Activated T-cell treated with anti-CD3 and anti-CD28 coated beads, Interleukin-2, amount 50 U/mL, for 24 hours (primary cell): ENCODE measurements around the gene FKBP3.

ENCODE experiments used
- DNase-seq: peaks from one replicate; pipeline ENCODE4 v3.0.0-alpha.2; 2020
- H3K27ac Mint-ChIP-seq: 2 replicates; pipeline ENCODE4 v1.8.0; 2020; ENCODE audit warnings: mild to moderate bottlenecking, mixed read lengths
- H3K27me3 Mint-ChIP-seq: 2 replicates; pipeline ENCODE4 v1.8.0; 2020; ENCODE audit warnings: mixed read lengths
- H3K36me3 Mint-ChIP-seq: 2 replicates; pipeline ENCODE4 v1.8.0; 2020; ENCODE audit warnings: low read depth, mixed read lengths
- H3K4me1 Mint-ChIP-seq: 2 replicates; pipeline ENCODE4 v1.8.0; 2020; ENCODE audit warnings: low read depth, mixed read lengths
- H3K4me3 Mint-ChIP-seq: 2 replicates; pipeline ENCODE4 v1.8.0; 2020; ENCODE audit warnings: mild to moderate bottlenecking, moderate library complexity, mixed read lengths
- H3K9me3 Mint-ChIP-seq: 2 replicates; pipeline ENCODE4 v1.8.0; 2020; ENCODE audit warnings: mixed read lengths

The FKBP3 gene

GRCh38 chr14:45135156-45135555 is 875 bp upstream of the FKBP3 start:
- peak overlapping the region; percentile 100 for H3K4me3 Mint-ChIP-seq
- peaks cover 40% of the 10 kb centered on the region for H3K36me3 Mint-ChIP-seq
- H3K27ac Mint-ChIP-seq = peak overlapping the region; percentile 97
- peaks cover 43% of the 10 kb centered on the region for H3K4me1 Mint-ChIP-seq
- no peaks in the 10 kb centered on the region for H3K9me3 Mint-ChIP-seq
- no peak for DNase-seq
- no peaks in the 10 kb centered on the region for H3K27me3 Mint-ChIP-seq

- H3K4me1 Mint-ChIP-seq = peaks cover 44% of the 10 kb centered on the region
Measured at GRCh38 chr14:45133683-45134050, 614 bp downstream of the FKBP3 start.

GRCh38 chr14:45128963-45129629 is 5.2 kb downstream of the FKBP3 start:
- no peak for DNase-seq
- peaks cover 62% of the 10 kb centered on the region for H3K36me3 Mint-ChIP-seq

More at GRCh38 chr14:45133683-45134050, 614 bp downstream of the FKBP3 start:
- no peaks in the 10 kb centered on the region for H3K9me3 Mint-ChIP-seq
- no peak for DNase-seq
- no peaks in the 10 kb centered on the region for H3K27me3 Mint-ChIP-seq
- H3K27ac Mint-ChIP-seq = peak overlapping the region; percentile 97
- H3K36me3 Mint-ChIP-seq = peaks cover 44% of the 10 kb centered on the region
- H3K4me3 Mint-ChIP-seq = peak overlapping the region; percentile 100

GRCh38 chr14:45125754-45126153 is 8.5 kb downstream of the FKBP3 start:
- Mint-ChIP-seq H3K4me1 (peaks cover 20% of the 10 kb centered on the region), H3K4me3 (no peak overlapping the region), H3K9me3 (no peaks in the 10 kb centered on the region), H3K27me3 (no peaks in the 10 kb centered on the region), H3K27ac (no peak overlapping the region), H3K36me3 (peaks cover 72% of the 10 kb centered on the region)
- DNase-seq = no peak

More at GRCh38 chr14:45128963-45129629, 5.2 kb downstream of the FKBP3 start:
- H3K4me1 Mint-ChIP-seq = peaks cover 38% of the 10 kb centered on the region
- H3K4me3 Mint-ChIP-seq = no peak overlapping the region
- H3K27me3 Mint-ChIP-seq = no peaks in the 10 kb centered on the region
- H3K27ac Mint-ChIP-seq = no peak overlapping the region
- H3K9me3 Mint-ChIP-seq = no peaks in the 10 kb centered on the region

GRCh38 chr14:45123271-45123670 is 11.0 kb downstream of the FKBP3 start:
- DNase-seq = no peak
- Mint-ChIP-seq H3K36me3 (peaks cover 78% of the 10 kb centered on the region), H3K27ac (no peak overlapping the region), H3K27me3 (no peaks in the 10 kb centered on the region), H3K4me1 (peaks cover 6% of the 10 kb centered on the region), H3K9me3 (no peaks in the 10 kb centered on the region), H3K4me3 (no peak overlapping the region)

GRCh38 chr14:45120096-45120495 is 14.2 kb downstream of the FKBP3 start:
- Mint-ChIP-seq H3K4me3 (no peak overlapping the region), H3K36me3 (peaks cover 90% of the 10 kb centered on the region), H3K27ac (peak overlapping the region; percentile 20), H3K27me3 (no peaks in the 10 kb centered on the region), H3K9me3 (no peaks in the 10 kb centered on the region), H3K4me1 (peaks cover 7% of the 10 kb centered on the region)
- DNase-seq = no peak

GRCh38 chr14:45118594-45118993 is 15.7 kb downstream of the FKBP3 start:
- Mint-ChIP-seq H3K27me3 (no peaks in the 10 kb centered on the region), H3K27ac (peak overlapping the region; percentile 26), H3K4me3 (no peak overlapping the region), H3K36me3 (peaks cover 89% of the 10 kb centered on the region), H3K9me3 (no peaks in the 10 kb centered on the region), H3K4me1 (peaks cover 17% of the 10 kb centered on the region)
- DNase-seq = no peak

- H3K27ac Mint-ChIP-seq = peak overlapping the region; percentile 93
Measured at GRCh38 chr14:45114327-45114726, 20.0 kb downstream of the FKBP3 start.

GRCh38 chr14:45112896-45113781 is 21.1 kb downstream of the FKBP3 start:
- no peaks in the 10 kb centered on the region for H3K9me3 Mint-ChIP-seq
- peak overlapping the region; percentile 93 for H3K27ac Mint-ChIP-seq
- H3K4me1 Mint-ChIP-seq = peaks cover 38% of the 10 kb centered on the region
- peak overlapping the region; percentile 2 for H3K4me3 Mint-ChIP-seq
- H3K27me3 Mint-ChIP-seq = no peaks in the 10 kb centered on the region
- H3K36me3 Mint-ChIP-seq = peaks cover 94% of the 10 kb centered on the region
- DNase-seq = no peak

More at GRCh38 chr14:45114327-45114726, 20.0 kb downstream of the FKBP3 start:
- Mint-ChIP-seq H3K4me1 (peaks cover 33% of the 10 kb centered on the region), H3K27me3 (no peaks in the 10 kb centered on the region), H3K9me3 (no peaks in the 10 kb centered on the region), H3K4me3 (no peak overlapping the region), H3K36me3 (peaks cover 94% of the 10 kb centered on the region)
- no peak for DNase-seq

- Mint-ChIP-seq H3K9me3 (no peaks in the 10 kb centered on the region), H3K4me3 (no peak overlapping the region), H3K27ac (peak overlapping the region; percentile 59), H3K27me3 (no peaks in the 10 kb centered on the region), H3K4me1 (peaks cover 7% of the 10 kb centered on the region), H3K36me3 (peaks cover 94% of the 10 kb centered on the region)
- no peak for DNase-seq
Measured at GRCh38 chr14:45104561-45104960, 29.7 kb downstream of the FKBP3 start.

- Mint-ChIP-seq H3K4me1 (peaks cover 4% of the 10 kb centered on the region), H3K27ac (no peak overlapping the region), H3K27me3 (no peaks in the 10 kb centered on the region), H3K9me3 (no peaks in the 10 kb centered on the region), H3K36me3 (peaks cover 95% of the 10 kb centered on the region), H3K4me3 (no peak overlapping the region)
- DNase-seq = no peak
Measured at GRCh38 chr14:45103806-45104205, 30.5 kb downstream of the FKBP3 start.

- Mint-ChIP-seq H3K27me3 (no peaks in the 10 kb centered on the region), H3K36me3 (peaks cover 84% of the 10 kb centered on the region), H3K4me3 (no peak overlapping the region), H3K9me3 (no peaks in the 10 kb centered on the region), H3K27ac (no peak overlapping the region), H3K4me1 (peaks cover 33% of the 10 kb centered on the region)
- DNase-seq = no peak
Measured at GRCh38 chr14:45096218-45096617, 38.1 kb downstream of the FKBP3 start.

- H3K9me3 Mint-ChIP-seq = no peaks in the 10 kb centered on the region
- H3K27ac Mint-ChIP-seq = peak overlapping the region; percentile 74
- H3K4me3 Mint-ChIP-seq = no peak overlapping the region
- DNase-seq = no peak
- H3K27me3 Mint-ChIP-seq = no peaks in the 10 kb centered on the region
- H3K36me3 Mint-ChIP-seq = peaks cover 79% of the 10 kb centered on the region
- H3K4me1 Mint-ChIP-seq = peaks cover 44% of the 10 kb centered on the region
Measured at GRCh38 chr14:45095143-45095542, 39.1 kb downstream of the FKBP3 start.

GRCh38 chr14:45094275-45094674 is 40.0 kb downstream of the FKBP3 start:
- Mint-ChIP-seq H3K4me1 (peaks cover 52% of the 10 kb centered on the region), H3K27ac (no peak overlapping the region), H3K9me3 (no peaks in the 10 kb centered on the region), H3K27me3 (no peaks in the 10 kb centered on the region), H3K36me3 (peaks cover 77% of the 10 kb centered on the region), H3K4me3 (no peak overlapping the region)
- DNase-seq = no peak

GRCh38 chr14:45091710-45092109 is 42.6 kb downstream of the FKBP3 start:
- no peak for DNase-seq
- Mint-ChIP-seq H3K4me1 (peaks cover 70% of the 10 kb centered on the region), H3K36me3 (peaks cover 77% of the 10 kb centered on the region), H3K9me3 (no peaks in the 10 kb centered on the region), H3K4me3 (no peak overlapping the region), H3K27me3 (no peaks in the 10 kb centered on the region), H3K27ac (peak overlapping the region; percentile 89)
